AG08395 (cell line): ENCODE results near the gene TOGARAM1.

Source experiments
- DNase-seq: peaks from one replicate; pipeline ENCODE4 v3.0.0; 2012; ENCODE audit warnings: mixed read lengths, low spot score

TOGARAM1 gene

GRCh38 chr14:45084946-45085346, 123.0 kb downstream of the TOGARAM1 start:
- peak; percentile 5 for DNase-seq

GRCh38 chr14:45089813-45090212, 127.8 kb downstream of the TOGARAM1 start:
- peak; percentile 39 for DNase-seq

GRCh38 chr14:45091710-45092109, 129.7 kb downstream of the TOGARAM1 start:
- peak; percentile 25 for DNase-seq

GRCh38 chr14:45094275-45094674, 132.3 kb downstream of the TOGARAM1 start:
- DNase-seq = no peak

- no peak for DNase-seq
These were observed 133.2 kb downstream of the TOGARAM1 start for GRCh38 chr14:45095143-45095542.

- no peak for DNase-seq
These were observed 134.2 kb downstream of the TOGARAM1 start for GRCh38 chr14:45096218-45096617.

- no peak for DNase-seq
These were observed 141.8 kb downstream of the TOGARAM1 start for GRCh38 chr14:45103806-45104205.

- no peak for DNase-seq
These were observed 142.6 kb downstream of the TOGARAM1 start for GRCh38 chr14:45104561-45104960.

GRCh38 chr14:45112896-45113781, 151.1 kb downstream of the TOGARAM1 start:
- DNase-seq = no peak

- no peak for DNase-seq
These were observed 152.3 kb downstream of the TOGARAM1 start for GRCh38 chr14:45114327-45114726.

- no peak for DNase-seq
These were observed 156.6 kb downstream of the TOGARAM1 start for GRCh38 chr14:45118594-45118993.

GRCh38 chr14:45120096-45120495, 158.1 kb downstream of the TOGARAM1 start:
- no peak for DNase-seq

- DNase-seq = no peak
These were observed 161.3 kb downstream of the TOGARAM1 start for GRCh38 chr14:45123271-45123670.
